K562 (cell line): Measurements from ENCODE around the gene ZNF331. TPM values are rescaled to one million over a fixed set of nuclear protein-coding genes. Genes with fewer than 3 reads are reported as not detected.

ENCODE experiments used
- ATAC-seq: fragments of 200-7000 bp; cut with Tn5 transposase; 3 replicates; pipeline ENCODE4 v1.9.1; 2020; ENCODE audit warnings: moderate library complexity
- BruUV-seq: library from RNA; stranded (reverse); fragments of 400-500 nt; replicated peaks from 2 replicates; lab custom pipeline; 2021; lab: Mats Ljungman, UMichigan
- CTCF ChIA-PET: fragments of 300-600 bp; formaldehyde crosslinking; extraction: SDS; loops from one replicate; lab custom pipeline; 2021; ENCODE audit warnings: low intra/inter-chr PET ratio; lab: Yijun Ruan, JAX
- POLR2A ChIA-PET: fragments of 300-600, 350-650 bp; sonication (Branson Sonifier 250); formaldehyde crosslinking; extraction: SDS; loops from one replicate; lab custom pipeline; 2021; ENCODE audit warnings: antibody characterized with exemption, inconsistent platforms; lab: Yijun Ruan, JAX
- DNase-seq, 4 experiments: peaks; one replicate each; pipeline versions ENCODE4 v3.0.0 to v3.0.0-alpha.2; 2011 to 2018; ENCODE audit warnings: low spot score in 3 of 4, mixed read lengths in 3 of 4; ENCODE audit errors: extremely low read depth in 1 of 4
- FAIRE-seq: peaks from 2 replicates; lab custom pipeline; 2011; peaks lifted over from hg19 to GRCh38; lab: Jason Lieb, UNC
- H2AFZ ChIP-seq: 2 replicates; pipeline ENCODE4 v1.6.0; 2011; ENCODE audit warnings: low read depth, low read length, control low read depth, inconsistent platforms
- H3K27ac ChIP-seq: fragments of 200-600 bp; 3 replicates; pipeline ENCODE4 v1.8.0; 2011; ENCODE audit warnings: low read depth, mild to moderate bottlenecking, control low read depth, inconsistent platforms, low read length, moderate library complexity, mixed read lengths; ENCODE audit errors: extremely low read depth
- H3K27me3 ChIP-seq, 2 experiments: fragments of 300-600 bp in 1 of 2; 2 replicates in 1 of 2; 3 replicates in 1 of 2; pipeline versions ENCODE4 v1.6.0 to v1.8.0; 2011; ENCODE audit warnings: inconsistent platforms in 2 of 2, low read length in 2 of 2, mild to moderate bottlenecking in 1 of 2, mixed read lengths in 1 of 2, moderate library complexity in 1 of 2; ENCODE audit not compliant: control insufficient read depth in 2 of 2, insufficient read depth in 2 of 2
- H3K36me3 ChIP-seq: fragments of 300-600 bp; 3 replicates; pipeline ENCODE4 v1.8.0; 2011; ENCODE audit warnings: mild to moderate bottlenecking, low read length, inconsistent platforms; ENCODE audit not compliant: control insufficient read depth, insufficient read depth
- H3K4me1 ChIP-seq, 2 experiments: fragments of 200-600 bp in 1 of 2; replicated peaks in 1 of 2; 2 replicates in 1 of 2; 3 replicates in 1 of 2; pipeline versions ENCODE4 v1.5.1 to v1.8.0; 2011; ENCODE audit warnings: inconsistent platforms in 2 of 2, low read length in 2 of 2, mild to moderate bottlenecking in 1 of 2, mixed read lengths in 1 of 2, moderate library complexity in 1 of 2; ENCODE audit not compliant: control insufficient read depth in 2 of 2, insufficient read depth in 2 of 2
- H3K4me2 ChIP-seq: 2 replicates; pipeline ENCODE4 v1.6.1; 2011; ENCODE audit warnings: low read length, control low read depth, inconsistent platforms, mixed read lengths; ENCODE audit not compliant: insufficient read depth
- H3K4me3 ChIP-seq: fragments of 200-600 bp; sonication (generic), shearing (Covaris generic); 2 replicates; pipeline ENCODE4 v1.5.1; 2016; ENCODE audit warnings: control low read depth, inconsistent platforms
- H3K79me2 ChIP-seq: fragments of 200-600 bp; 3 replicates; pipeline ENCODE4 v1.8.0; 2011; ENCODE audit warnings: low read length, inconsistent platforms; ENCODE audit not compliant: control insufficient read depth, insufficient read depth
- H3K9ac ChIP-seq, 2 experiments: 2 replicates each; pipeline versions ENCODE4 v1.6.0 to v1.6.1; 2011; ENCODE audit warnings: low read depth in 2 of 2, low read length in 2 of 2, control low read depth in 1 of 2, inconsistent platforms in 1 of 2, mild to moderate bottlenecking in 1 of 2, mixed read lengths in 1 of 2; ENCODE audit not compliant: insufficient read depth in 1 of 2
- H3K9me1 ChIP-seq: one replicate; pipeline ENCODE4 v1.6.0; 2011; ENCODE audit warnings: inconsistent platforms, mild to moderate bottlenecking, low read length, moderate library complexity; ENCODE audit not compliant: control insufficient read depth, insufficient read depth
- H3K9me3 ChIP-seq: replicated peaks from 2 replicates; pipeline ENCODE4 v1.5.1; 2011; ENCODE audit warnings: low read depth, low read length, inconsistent platforms; ENCODE audit not compliant: control insufficient read depth, insufficient read depth
- H4K20me1 ChIP-seq: replicated peaks from 2 replicates; pipeline ENCODE4 v1.6.1; 2011; ENCODE audit warnings: low read length, inconsistent platforms, mixed read lengths; ENCODE audit not compliant: control insufficient read depth, insufficient read depth
- GABPB2 ChIP-seq: fragments of 250-450 bp; sonication (Bioruptor Pico); conservative IDR thresholded peaks from 2 replicates; pipeline ENCODE4 v1.5.1; 2021; ENCODE audit warnings: mild to moderate bottlenecking
- NFATC3 ChIP-seq: fragments of 450-650 bp; IDR thresholded peaks from 2 replicates; pipeline ENCODE4 v1.6.1; 2017; ENCODE audit warnings: mild to moderate bottlenecking
- SLC30A9 ChIP-seq: fragments of 250-450 bp; sonication (Bioruptor Pico); IDR thresholded peaks from 2 replicates; pipeline ENCODE4 v1.8.0; 2022; ENCODE audit warnings: mild to moderate bottlenecking, moderate library complexity
- SNAPC5 ChIP-seq: fragments of 250-450 bp; sonication (Bioruptor Pico); IDR thresholded peaks from 2 replicates; pipeline ENCODE4 v1.8.0; 2021; ENCODE audit warnings: moderate library complexity, mild to moderate bottlenecking, inconsistent platforms
- ZNF133 ChIP-seq: fragments of 250-450 bp; sonication (Bioruptor Pico); IDR thresholded peaks from 2 replicates; pipeline ENCODE4 v1.4.0; 2020; ENCODE audit warnings: mild to moderate bottlenecking
- ZNF274 ChIP-seq: IDR thresholded peaks from 2 replicates; pipeline ENCODE4 v1.6.1; 2011; ENCODE audit warnings: low read depth, mild to moderate bottlenecking, low read length, moderate library complexity, borderline replicate concordance
- WGBS: fragments of 100-300 bp; shearing (Covaris generic); methylation state at CpG from one replicate; pipeline ENCODE4 v1.1.6; 2016; ENCODE audit warnings: low coverage, mixed read lengths; ENCODE audit not compliant: insufficient coverage; ENCODE audit errors: missing lambda C conversion rate; 5-methylcytosine and 5-hydroxymethylcytosine counted together
- in situ Hi-C: fragments of 300-500 bp; cut with MboI; formaldehyde crosslinking; loops from 4 replicates; pipeline ENCODE4 v1.15.0; 2018; ENCODE audit warnings: inconsistent platforms, mixed read lengths
- intact Hi-C: fragments of 100-400 bp; cut with micrococcal nuclease; formaldehyde crosslinking; loops from 2 replicates; pipeline ENCODE4 v1.14.2; 2022
- polyA plus RNA-seq, 8 experiments: library from polyadenylated mRNA; depleted of rRNA in 4 of 8; stranded (reverse) in 5 of 8; unstranded in 3 of 8; fragments of >200 nt; fragmentation: Nextera tagmentation in 2 of 8; fragmentation: Illumina TruSeq in 1 of 8; extraction: Ambion mirVana in 2 of 8; extraction: Trizol in 1 of 8; gene quantifications; 2 replicates each; pipeline versions ENCODE4 v1.2.1 to v1.2.3, GENCODE V29; 2011 to 2014; ENCODE audit warnings: inconsistent platforms in 1 of 8, missing spikeins in 1 of 8
- total RNA-seq, 7 experiments: library from RNA; depleted of rRNA in 6 of 7; stranded (reverse); fragments of >200 nt in 6 of 7; fragmentation: Illumina TruSeq in 2 of 7; extraction: Trizol in 2 of 7; gene quantifications; 2 replicates each; pipeline versions ENCODE4 v1.2.1 to v1.2.3, GENCODE V29; 2011 to 2021; ENCODE audit warnings: low replicate concordance in 1 of 7

The ZNF331 gene
- total and polyA plus RNA-seq, 9 of the 15 experiments (the other 6 are each of a cell fraction or from before 2014, with no cell fraction given): 0.23 to 2.7 (median 0.76) TPM

GRCh38 chr19:53576941-53577653 lies 39.2 kb downstream of the ZNF331 start:
- Histone ChIP-seq H3K9ac (no peak overlapping the region), H3K36me3 (no peaks in the 10 kb centered on the region), H3K27ac (no peak overlapping the region), H3K4me3 (no peak overlapping the region), H3K9me1 (no peaks in the 10 kb centered on the region), H3K4me2 (no peak overlapping the region), H2AFZ (no peak overlapping the region), H3K9me3 (no peaks in the 10 kb centered on the region), H4K20me1 (no peaks in the 10 kb centered on the region), H3K4me1 (no peaks in the 10 kb centered on the region; a peak in 1 of 5 replicates), H3K79me2 (no peaks in the 10 kb centered on the region), H3K27me3 (peaks cover 0 to 9% of the 10 kb centered on the region in 2 experiments; a peak in 1 of 5 replicates)
- ATAC-seq (no peak), FAIRE-seq (no peak), DNase-seq (no peak)
- in situ Hi-C loops (no loop called here), intact Hi-C loops (no loop called here)
- WGBS: 5% methylated on average over 20 of the region's 20 CpGs
- ChIA-PET POLR2A (no interaction called here), CTCF (no interaction called here)
- no peak for TF ChIP-seq NFATC3
- TF ChIP-seq SLC30A9 (CRISPR knock-in tag): no peak
- no peak for TF ChIP-seq ZNF133 (CRISPR knock-in tag)
- peak; percentile 86 for TF ChIP-seq ZNF274
- no peak for TF ChIP-seq SNAPC5 (CRISPR knock-in tag)
- no peak for TF ChIP-seq GABPB2
- BruUV-seq: no TSS peak
